Endothelial cell of umbilical vein (primary cell): ENCODE data around the gene ITIH4. TPM values are rescaled to one million over a fixed set of nuclear protein-coding genes. Genes with fewer than 3 reads are reported as not detected.

Experiments
- BruUV-seq: library from RNA; stranded (reverse); fragments of 400-500 nt; replicated peaks from 2 replicates; lab custom pipeline; 2021; lab: Mats Ljungman, UMichigan
- CTCF ChIA-PET: fragments of 300-600, 350-600 bp; sonication (Branson Sonifier 250); formaldehyde crosslinking; loops from one replicate; lab custom pipeline; 2021; ENCODE audit warnings: antibody characterized with exemption, inconsistent platforms; lab: Charles Lee
- POLR2A ChIA-PET: fragments of 300-600, 350-600 bp; sonication (Branson Sonifier 250); formaldehyde crosslinking; loops from one replicate; lab custom pipeline; 2021; ENCODE audit warnings: antibody characterized with exemption, inconsistent platforms; lab: Charles Lee
- DNase-seq: peaks from one replicate; pipeline ENCODE4 v3.0.0-alpha.2; 2011; ENCODE audit warnings: low read depth, low spot score
- FAIRE-seq: peaks from 2 replicates; lab custom pipeline; 2011; peaks lifted over from hg19 to GRCh38; lab: Jason Lieb, UNC
- H2AFZ ChIP-seq: 2 replicates; pipeline ENCODE4 v1.6.0; 2012; ENCODE audit warnings: low read depth, low read length, control low read depth, inconsistent platforms
- H3K27ac ChIP-seq: 2 replicates; pipeline ENCODE4 v1.5.1; 2011; ENCODE audit warnings: low read depth, mild to moderate bottlenecking, control low read depth, low read length, moderate library complexity; ENCODE audit not compliant: insufficient read depth
- H3K27me3 ChIP-seq, 2 experiments: 2 replicates each; pipeline versions ENCODE4 v1.6.0 to v1.6.1; 2011; ENCODE audit warnings: low read length in 2 of 2, mixed read lengths in 1 of 2; ENCODE audit not compliant: control insufficient read depth in 2 of 2, insufficient read depth in 2 of 2
- H3K36me3 ChIP-seq, 2 experiments: 2 replicates in 1 of 2; 3 replicates in 1 of 2; pipeline ENCODE4 v1.5.1; 2011; ENCODE audit warnings: low read length in 2 of 2, mild to moderate bottlenecking in 1 of 2, moderate library complexity in 1 of 2; ENCODE audit not compliant: control insufficient read depth in 2 of 2, insufficient read depth in 2 of 2; ENCODE audit errors: extremely low read depth in 1 of 2
- H3K4me1 ChIP-seq: 3 replicates; pipeline ENCODE4 v1.5.1; 2011; ENCODE audit warnings: mild to moderate bottlenecking, low read length; ENCODE audit not compliant: control insufficient read depth, insufficient read depth; ENCODE audit errors: extremely low read depth
- H3K4me2 ChIP-seq: 2 replicates; pipeline ENCODE4 v1.6.1; 2011; ENCODE audit warnings: low read length, control low read depth, mixed read lengths; ENCODE audit not compliant: insufficient read depth
- H3K4me3 ChIP-seq, 3 experiments: fragments of 200-600 bp in 1 of 3; sonication (generic), shearing (Covaris generic) in 1 of 3; replicated peaks in 1 of 3; 2 replicates each; pipeline ENCODE4 v1.5.1; 2011 to 2016; ENCODE audit warnings: control low read depth in 3 of 3, low read length in 3 of 3, mild to moderate bottlenecking in 2 of 3, inconsistent platforms in 1 of 3, low read depth in 1 of 3, moderate library complexity in 1 of 3; ENCODE audit not compliant: insufficient read depth in 1 of 3
- H3K79me2 ChIP-seq: 2 replicates; pipeline ENCODE4 v1.6.0; 2012; ENCODE audit warnings: low read length, inconsistent platforms; ENCODE audit not compliant: control insufficient read depth, insufficient read depth
- H3K9ac ChIP-seq: replicated peaks from 2 replicates; pipeline ENCODE3; 2011; ENCODE audit warnings: low read length, control low read depth; ENCODE audit not compliant: insufficient read depth; ENCODE audit errors: extremely low read depth
- H3K9me1 ChIP-seq: replicated peaks from 3 replicates; pipeline ENCODE4 v1.6.0; 2011; ENCODE audit warnings: mild to moderate bottlenecking, low read length; ENCODE audit not compliant: control insufficient read depth, insufficient read depth; ENCODE audit errors: extremely low read depth
- H3K9me3 ChIP-seq: replicated peaks from 2 replicates; pipeline ENCODE4 v1.5.1; 2012; ENCODE audit warnings: low read length, inconsistent platforms; ENCODE audit not compliant: control insufficient read depth, insufficient read depth
- H4K20me1 ChIP-seq: replicated peaks from 2 replicates; pipeline ENCODE3; 2011; ENCODE audit warnings: mild to moderate bottlenecking, low read length; ENCODE audit not compliant: control insufficient read depth, insufficient read depth; ENCODE audit errors: extremely low read depth
- CTCF ChIP-seq, 2 donors: IDR thresholded peaks; 1 replicate in 1 of 2; 2 replicates in 1 of 2; pipeline ENCODE4 v1.5.1; 2011; ENCODE audit warnings: low read length in 2 of 2, mild to moderate bottlenecking in 2 of 2, moderate library complexity in 2 of 2, control low read depth in 1 of 2, inconsistent platforms in 1 of 2, low read depth in 1 of 2; ENCODE audit not compliant: insufficient read depth in 1 of 2; ENCODE audit errors: extremely low read depth in 1 of 2
- EZH2 ChIP-seq: IDR thresholded peaks from 2 replicates; pipeline ENCODE4 v1.6.1; 2012; ENCODE audit warnings: borderline replicate concordance, low read depth, mild to moderate bottlenecking, moderate library complexity, low read length, inconsistent platforms; ENCODE audit not compliant: severe bottlenecking
- FOS ChIP-seq: IDR thresholded peaks from 2 replicates; pipeline ENCODE4 v1.6.1; 2011; ENCODE audit warnings: mild to moderate bottlenecking, low read length, moderate library complexity, borderline replicate concordance; ENCODE audit not compliant: insufficient read depth
- GATA2 ChIP-seq: IDR thresholded peaks from 2 replicates; pipeline ENCODE4 v1.7.0; 2011; ENCODE audit warnings: low read depth, mild to moderate bottlenecking, moderate library complexity, mixed read lengths, low read length; ENCODE audit not compliant: insufficient read length, insufficient read depth
- JUN ChIP-seq: IDR thresholded peaks from 2 replicates; pipeline ENCODE4 v1.6.1; 2011; ENCODE audit warnings: borderline replicate concordance, low read depth; ENCODE audit not compliant: insufficient read length, insufficient read depth
- MAX ChIP-seq: IDR thresholded peaks from 2 replicates; pipeline ENCODE4 v1.6.1; 2011; ENCODE audit not compliant: insufficient read depth, insufficient read length
- MYC ChIP-seq: IDR thresholded peaks from one replicate; pipeline ENCODE4 v1.6.1; 2011; ENCODE audit warnings: mild to moderate bottlenecking, low read depth, low read length
- POLR2A ChIP-seq: IDR thresholded peaks from 2 replicates; pipeline ENCODE4 v1.6.1; 2012; ENCODE audit warnings: low read depth, mild to moderate bottlenecking, control low read depth, low read length
- POLR2AphosphoS5 ChIP-seq: IDR thresholded peaks from 2 replicates; pipeline ENCODE4 v1.6.1; 2012; ENCODE audit warnings: low read depth, mild to moderate bottlenecking, control low read depth, low read length, moderate library complexity; ENCODE audit not compliant: insufficient read depth
- dilution Hi-C: fragments of 300-500 bp; cut with MboI; formaldehyde crosslinking; loops from one replicate; pipeline ENCODE4 v1.15.0; 2019; ENCODE audit warnings: low sequenced_read_pairs; ENCODE audit not compliant: extremely low pct_ligation_motif_present
- intact Hi-C: fragments of 100-400 bp; cut with micrococcal nuclease; formaldehyde crosslinking; loops from one replicate; pipeline ENCODE4 v1.10.0; 2022
- polyA plus RNA-seq, 4 experiments: library from polyadenylated mRNA; depleted of rRNA in 3 of 4; stranded (reverse) in 3 of 4; unstranded in 1 of 4; fragments of >200 nt; gene quantifications; 2 replicates each; pipeline versions ENCODE4 v1.2.1 to v1.2.3, GENCODE V29; 2011 to 2012; ENCODE audit warnings: missing spikeins in 1 of 4
- total RNA-seq: library from RNA; stranded (reverse); gene quantifications from 2 replicates; pipeline ENCODE4 v1.2.3, GENCODE V29; 2021

Gene ITIH4
- total and polyA plus RNA-seq, 2 donors (not counting 3 experiments of a cell fraction or from before 2014, with no cell fraction given) = 0.17 to 2.4 TPM

GRCh38 chr3:52774066-52774713, 56.3 kb downstream of the ITIH4 start:
- ChIA-PET POLR2A (no interaction called here), CTCF (interaction anchor here (1.3 kb wide), 1 partner anchor 12 kb away, joined by 3 read pairs; no protein-coding TSS in a partner anchor)
- Histone ChIP-seq H3K9ac (no peak overlapping the region), H3K79me2 (peaks cover 12% of the 10 kb centered on the region), H3K4me1 (peaks cover 12% of the 10 kb centered on the region), H3K27ac (no peak overlapping the region), H2AFZ (no peak overlapping the region), H3K9me1 (no peaks in the 10 kb centered on the region), H3K4me3 (no peak overlapping the region), H3K9me3 (no peaks in the 10 kb centered on the region), H3K36me3 (no peaks in the 10 kb centered on the region), H3K4me2 (no peak overlapping the region), H3K27me3 (no peaks in the 10 kb centered on the region), H4K20me1 (no peaks in the 10 kb centered on the region)
- intact Hi-C loops (no loop called here), dilution Hi-C loops (no loop called here)
- FAIRE-seq (no peak), DNase-seq (no peak)
- no peak for TF ChIP-seq CTCF (IDR thresholded peaks at IDR 0.05; ENCODE audit: extremely low read depth in 1 of 2, insufficient read depth in 1 of 2, low read depth in 1 of 2, low read length in 2 of 2)
- no peak for TF ChIP-seq JUN
- no peak for TF ChIP-seq POLR2AphosphoS5
- TF ChIP-seq MAX = no peak
- no peak for TF ChIP-seq FOS
- no peak for TF ChIP-seq MYC
- TF ChIP-seq GATA2 = no peak
- TF ChIP-seq EZH2 = no peak
- TF ChIP-seq POLR2A = no peak
- BruUV-seq = no TSS peak
